Gastroesophageal sphincter (tissue), 4 donors: Measurements from ENCODE around the gene CCDC88C. TPM values are rescaled to one million over a fixed set of nuclear protein-coding genes. Genes with fewer than 3 reads are reported as not detected.
A peak's percentile ranks its signal among the peaks of the same experiment; 100 is the strongest.

Experiments used
- ATAC-seq: fragments of 150-250 bp; one replicate; pipeline ENCODE4 v1.9.1; 2016; ENCODE audit warnings: mild to moderate bottlenecking, moderate library complexity
- H3K27ac ChIP-seq, 4 donors: fragments of 200-600 bp; sonication (generic) in 3 of 4; 1 replicate in 3 of 4; 2 replicates in 1 of 4; pipeline ENCODE4 v1.5.1; 2016 to 2019
- H3K27me3 ChIP-seq: fragments of 200-600 bp; sonication (generic); one replicate; pipeline ENCODE4 v1.5.1; 2019
- H3K36me3 ChIP-seq, 2 donors: fragments of 200-600 bp; sonication (generic); one replicate each; pipeline ENCODE4 v1.5.1; 2019; ENCODE audit warnings: control low read depth in 1 of 2
- H3K4me1 ChIP-seq, 3 donors: fragments of 200-600 bp; sonication (generic); 1 replicate in 2 of 3; 2 replicates in 1 of 3; pipeline ENCODE4 v1.5.1; 2016 to 2019; ENCODE audit warnings: control low read depth in 2 of 3
- H3K4me3 ChIP-seq, 2 donors: fragments of 200-600 bp; sonication (generic); one replicate each; pipeline ENCODE4 v1.5.1; 2019; ENCODE audit warnings: mild to moderate bottlenecking in 1 of 2, moderate library complexity in 1 of 2
- H3K9me3 ChIP-seq, 3 donors: fragments of 200-600 bp; sonication (generic); one replicate each; pipeline ENCODE4 v1.5.1; 2017 to 2019; ENCODE audit warnings: control low read depth in 2 of 3
- CTCF ChIP-seq, 4 experiments: fragments of 200-600 bp in 2 of 4; fragments of 450-650 bp in 2 of 4; sonication (generic) in 1 of 4; IDR thresholded peaks; one replicate each; pipeline ENCODE4 v1.5.1; 2017 to 2019; ENCODE audit warnings: antibody characterized with exemption in 4 of 4, mild to moderate bottlenecking in 2 of 4, moderate library complexity in 2 of 4
- EP300 ChIP-seq: sonication (generic); formaldehyde crosslinking; IDR thresholded peaks from one replicate; pipeline ENCODE4 v1.6.1; 2017; ENCODE audit warnings: antibody characterized with exemption, mild to moderate bottlenecking
- POLR2A ChIP-seq, 2 donors: fragments of 450-650 bp; IDR thresholded peaks; one replicate each; pipeline ENCODE4 v1.6.1; 2017; ENCODE audit warnings: antibody characterized with exemption in 2 of 2, mild to moderate bottlenecking in 2 of 2, moderate library complexity in 1 of 2
- POLR2AphosphoS5 ChIP-seq: sonication (generic); formaldehyde crosslinking; IDR thresholded peaks from one replicate; pipeline ENCODE4 v1.6.1; 2017; ENCODE audit warnings: antibody characterized with exemption
- WGBS, 2 donors: methylation state at CpG; one replicate each; pipeline ENCODE4 v1.1.5; 2018; ENCODE audit warnings: low coverage in 1 of 2; 5-methylcytosine and 5-hydroxymethylcytosine counted together
- total RNA-seq, 4 donors: library from RNA; depleted of rRNA; stranded (reverse); fragments of >200 nt; gene quantifications; one replicate each; pipeline ENCODE4 v1.1.0, GENCODE V29; 2016

Gene CCDC88C
- total RNA-seq, 4 donors from 2014 or later, result 2.0 to 10.1 (median 4.9) TPM

DNA sequence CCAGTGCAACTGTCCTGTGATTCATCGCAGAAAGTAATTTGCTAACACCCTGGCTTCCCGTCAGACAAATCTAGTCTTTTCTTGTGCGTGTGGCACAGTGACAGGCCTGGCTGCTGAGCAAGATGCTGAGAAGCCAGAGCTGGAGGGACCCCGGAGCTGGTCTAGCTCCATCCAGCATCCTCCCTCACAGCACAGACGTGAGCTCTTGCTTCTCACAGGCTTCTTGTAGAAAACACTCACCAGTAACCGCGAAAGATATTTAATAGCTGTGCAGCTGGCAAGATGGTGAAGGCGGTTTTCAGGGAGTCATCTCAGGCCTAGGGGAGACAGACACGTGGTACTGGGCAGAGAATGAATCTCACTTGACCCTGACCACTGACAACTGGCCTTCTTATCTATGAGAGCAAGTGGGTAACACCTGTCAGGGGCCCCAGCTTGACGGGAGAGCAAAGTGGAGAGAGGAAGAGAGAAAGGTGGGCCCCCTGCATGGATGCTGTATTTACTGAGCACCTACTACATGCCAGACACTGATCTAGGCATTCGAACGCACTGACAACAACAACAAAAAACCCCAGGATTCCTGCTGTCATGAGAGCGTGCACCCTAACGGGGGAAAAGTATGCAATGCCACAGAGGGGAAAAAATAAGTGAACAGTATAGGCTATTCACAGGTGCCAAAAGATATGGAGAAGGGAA is 63.3 kb downstream of the CCDC88C start:
- no peaks in the 10 kb centered on the region for H3K9me3 ChIP-seq
- 57 to 79% methylated on average over 4 to 10 of the region's 14 CpGs for WGBS, 2 donors
- ATAC-seq, result peak; percentile 37

GRCh38 chr14:91352728-91353692 is 64.6 kb downstream of the CCDC88C start:
- H3K27ac ChIP-seq, result peak overlapping the region in 3 of 4 donors; percentile 37 to 64 (median 51)
- no peaks in the 10 kb centered on the region for H3K36me3 ChIP-seq
- no peak for TF ChIP-seq POLR2A (IDR thresholded peaks at IDR 0.05)
- no peak for TF ChIP-seq CTCF (IDR thresholded peaks at IDR 0.05)
- TF ChIP-seq POLR2AphosphoS5, result no peak
- TF ChIP-seq EP300, result no peak
- 34 to 59% methylated on average over 4 to 7 of the region's 17 CpGs for WGBS, 2 donors
- H3K27me3 ChIP-seq, result no peaks in the 10 kb centered on the region
- no peak for ATAC-seq
- no peak overlapping the region for H3K4me3 ChIP-seq
- no peaks in the 10 kb centered on the region for H3K9me3 ChIP-seq
- peaks cover 0 to 30% (median 11%) of the 10 kb centered on the region in 3 donors for H3K4me1 ChIP-seq

More for the DNA sequence above, 63.3 kb downstream of the CCDC88C start:
- Histone ChIP-seq H3K4me3 (no peak overlapping the region), H3K27ac (no peak overlapping the region), H3K36me3 (no peaks in the 10 kb centered on the region), H3K4me1 (peaks cover 0 to 30% (median 11%) of the 10 kb centered on the region in 3 donors), H3K27me3 (no peaks in the 10 kb centered on the region)
- TF ChIP-seq POLR2AphosphoS5 (no peak), CTCF (IDR thresholded peaks at IDR 0.05) (no peak), POLR2A (IDR thresholded peaks at IDR 0.05) (no peak), EP300 (no peak)

DNA sequence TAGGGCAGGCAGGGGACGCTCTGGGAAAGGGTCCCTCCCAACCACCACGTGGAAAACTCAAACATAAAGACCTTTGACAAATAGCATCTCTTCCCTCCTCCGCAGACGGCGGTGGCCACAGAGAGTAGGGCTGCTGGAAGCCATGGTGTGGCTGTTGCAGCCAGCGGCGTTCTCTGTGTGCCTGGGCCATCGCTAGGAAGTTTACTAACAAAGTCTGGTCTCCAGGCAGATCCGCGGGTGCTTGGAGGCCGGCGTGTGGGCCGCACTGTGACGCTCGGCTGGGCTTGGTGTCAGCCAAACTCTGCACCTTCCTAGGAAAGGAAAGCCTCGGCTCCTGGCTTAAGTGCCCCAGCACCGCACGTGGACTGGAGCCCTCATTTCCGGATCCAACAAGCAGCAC is 65.6 kb downstream of the CCDC88C start:
- peak overlapping the region in 1 of 2 donors; percentile 21 for H3K4me3 ChIP-seq
- no peaks in the 10 kb centered on the region for H3K27me3 ChIP-seq
- no peak for TF ChIP-seq EP300
- no peak for TF ChIP-seq POLR2AphosphoS5
- TF ChIP-seq CTCF (IDR thresholded peaks at IDR 0.05), result no peak
- TF ChIP-seq POLR2A (IDR thresholded peaks at IDR 0.05), result no peak
- peaks cover 0 to 30% (median 11%) of the 10 kb centered on the region in 3 donors for H3K4me1 ChIP-seq
- H3K9me3 ChIP-seq, result no peaks in the 10 kb centered on the region
- peak; percentile 68 for ATAC-seq
- peak overlapping the region in 3 of 4 donors; percentile 51 to 64 (median 61) for H3K27ac ChIP-seq
- H3K36me3 ChIP-seq, result no peaks in the 10 kb centered on the region
- WGBS, 2 donors, result 0 to 24% methylated on average over 2 to 3 of the region's 19 CpGs

DNA sequence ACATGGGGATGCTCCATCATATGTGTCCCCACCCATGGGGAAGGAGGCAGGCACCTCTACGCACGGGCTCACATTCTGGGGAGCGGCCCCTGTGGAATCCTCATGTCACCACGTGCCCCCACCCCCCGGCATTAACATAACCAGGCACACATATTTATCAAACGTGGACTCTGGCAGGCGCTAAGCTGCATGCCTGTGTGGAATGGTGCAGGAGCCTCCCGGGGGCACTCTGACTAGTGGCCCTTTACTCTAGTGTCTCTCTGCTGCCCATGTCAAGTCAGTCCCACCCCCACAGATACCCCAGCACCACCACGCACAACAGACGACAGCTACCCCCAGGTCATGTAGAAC is 66.1 kb downstream of the CCDC88C start:
- TF ChIP-seq EP300 (no peak), CTCF (IDR thresholded peaks at IDR 0.05) (no peak), POLR2AphosphoS5 (no peak), POLR2A (IDR thresholded peaks at IDR 0.05) (no peak)
- 20 to 70% methylated on average over 1 to 2 of the region's 10 CpGs for WGBS, 2 donors
- H3K27ac ChIP-seq, result peak overlapping the region in 3 of 4 donors; percentile 51 to 64 (median 61)
- peak overlapping the region in 1 of 2 donors; percentile 32 for H3K4me3 ChIP-seq
- no peaks in the 10 kb centered on the region for H3K27me3 ChIP-seq
- H3K4me1 ChIP-seq, result peaks cover 0 to 30% (median 11%) of the 10 kb centered on the region in 3 donors
- H3K9me3 ChIP-seq, result no peaks in the 10 kb centered on the region
- no peak for ATAC-seq
- H3K36me3 ChIP-seq, result no peaks in the 10 kb centered on the region
